IMR-90 (cell line): Measurements from ENCODE around the gene MMS19. TPM values are rescaled to one million over a fixed set of nuclear protein-coding genes. Genes with fewer than 3 reads are reported as not detected.

Source experiments
- microRNA-seq, 2 experiments: library from miRNA; stranded (forward) in 1 of 2; unstranded in 1 of 2; fragments of 10-50 nt in 1 of 2; fragments of <30 nt in 1 of 2; gene quantifications in 1 of 2; microRNA quantifications in 1 of 2; one replicate each; pipeline versions ENCODE3 to v1.1.0; 2013 to 2020; ENCODE audit not compliant: insufficient read depth in 1 of 2, insufficient read length in 1 of 2, unreplicated experiment in 1 of 2
- polyA plus RNA-seq, 3 experiments: library from polyadenylated mRNA; depleted of rRNA; stranded (reverse); fragments of >200 nt; gene quantifications; 2 replicates each; pipeline ENCODE4 v1.2.3, GENCODE V29; 2012; ENCODE audit warnings: low replicate concordance in 1 of 3
- small RNA-seq, 5 experiments: library from RNA; depleted of rRNA; stranded (forward); fragments of <200 nt; gene quantifications; one replicate each; pipeline ENCODE3, GENCODE V24; 2012
- total RNA-seq: library from RNA; depleted of rRNA; stranded (reverse); fragments of >200 nt; gene quantifications from 2 replicates; pipeline ENCODE4 v1.2.3, GENCODE V29; 2012; rRNA removed

Gene MMS19
- total and polyA plus RNA-seq, 2 of the 4 experiments (the other 2 are of a cell fraction): 70.1 to 72.7 TPM

Small RNAs within 50 kb of the gene (microRNA-seq; reads per million reads assigned to microRNA genes)
- not detected for gene RF00019 (ENCODE audit: insufficient read depth, insufficient read length)

Small RNAs within 50 kb of the gene (small RNA-seq; reads per million reads assigned to genes)
- 0 reads per million in 5 experiments for gene RF00019

Other genes starting within 250 kb of the MMS19 start
- gene ARHGAP19, start 205.8 kb downstream of the MMS19 start, total RNA-seq: 7.0 and 12.8 TPM in 2 replicates
- gene ARHGAP19, start 205.8 kb downstream of the MMS19 start, polyA plus RNA-seq (2012; rRNA removed): 5.5 and 6.3 TPM in 2 replicates
- 0.54 and 0.83 TPM in 2 replicates for gene FRAT1, start 179.2 kb downstream of the MMS19 start, total RNA-seq
- 0.89 and 0.92 TPM in 2 replicates for gene FRAT1, start 179.2 kb downstream of the MMS19 start, polyA plus RNA-seq (2012; rRNA removed)
- 2.5 and 2.8 TPM in 2 replicates for gene FRAT2, start 163.7 kb downstream of the MMS19 start, total RNA-seq
- 1.8 and 2.0 TPM in 2 replicates for gene FRAT2, start 163.7 kb downstream of the MMS19 start, polyA plus RNA-seq (2012; rRNA removed)
- gene RRP12, start 97.1 kb downstream of the MMS19 start, total RNA-seq: 21.5 and 22.2 TPM in 2 replicates
- 22.4 and 23.3 TPM in 2 replicates for gene RRP12, start 97.1 kb downstream of the MMS19 start, polyA plus RNA-seq (2012; rRNA removed)
- gene PGAM1, start 72.2 kb downstream of the MMS19 start, total RNA-seq: 716 and 841 TPM in 2 replicates
- 617 and 686 TPM in 2 replicates for gene PGAM1, start 72.2 kb downstream of the MMS19 start, polyA plus RNA-seq (2012; rRNA removed)
- gene EXOSC1, start 52.4 kb downstream of the MMS19 start, total RNA-seq: 47.2 and 51.6 TPM in 2 replicates
- 48.8 and 49.7 TPM in 2 replicates for gene EXOSC1, start 52.4 kb downstream of the MMS19 start, polyA plus RNA-seq (2012; rRNA removed)
- 51.7 and 64.0 TPM in 2 replicates for gene ZDHHC16, start 52.2 kb downstream of the MMS19 start, total RNA-seq
- gene ZDHHC16, start 52.2 kb downstream of the MMS19 start, polyA plus RNA-seq (2012; rRNA removed): 54.7 and 57.9 TPM in 2 replicates
- gene UBTD1, start 502 bp upstream of the MMS19 start, total RNA-seq: 21.9 TPM in 2 replicates
- gene UBTD1, start 502 bp upstream of the MMS19 start, polyA plus RNA-seq (2012; rRNA removed): 44.9 and 57.5 TPM in 2 replicates
- 0.28 and 0.36 TPM in 2 replicates for gene ANKRD2, start 74.4 kb upstream of the MMS19 start, total RNA-seq
- gene ANKRD2, start 74.4 kb upstream of the MMS19 start, polyA plus RNA-seq (2012; rRNA removed): 0.40 and 0.65 TPM in 2 replicates
- gene HOGA1, start 86.0 kb upstream of the MMS19 start, total RNA-seq: 0.36 and 0.56 TPM in 2 replicates
- gene HOGA1, start 86.0 kb upstream of the MMS19 start, polyA plus RNA-seq (2012; rRNA removed): 0.41 and 0.42 TPM in 2 replicates
- gene C10orf62, start 91.3 kb upstream of the MMS19 start, total RNA-seq: not detected in 2 replicates
- gene C10orf62, start 91.3 kb upstream of the MMS19 start, polyA plus RNA-seq (2012; rRNA removed): not detected in 2 replicates
- 3.2 and 3.3 TPM in 2 replicates for gene MORN4, start 135.1 kb upstream of the MMS19 start, total RNA-seq
- 8.4 and 10.1 TPM in 2 replicates for gene MORN4, start 135.1 kb upstream of the MMS19 start, polyA plus RNA-seq (2012; rRNA removed)
- 15.6 and 15.8 TPM in 2 replicates for gene PI4K2A, start 142.2 kb upstream of the MMS19 start, total RNA-seq
- gene PI4K2A, start 142.2 kb upstream of the MMS19 start, polyA plus RNA-seq (2012; rRNA removed): 25.3 and 27.3 TPM in 2 replicates
- gene AVPI1, start 188.8 kb upstream of the MMS19 start, total RNA-seq: 26.7 and 30.8 TPM in 2 replicates
- 29.8 and 33.6 TPM in 2 replicates for gene AVPI1, start 188.8 kb upstream of the MMS19 start, polyA plus RNA-seq (2012; rRNA removed)
- gene MARVELD1, start 215.3 kb upstream of the MMS19 start, total RNA-seq: 12.0 and 15.6 TPM in 2 replicates
- gene MARVELD1, start 215.3 kb upstream of the MMS19 start, polyA plus RNA-seq (2012; rRNA removed): 61.1 and 68.1 TPM in 2 replicates
- gene ZFYVE27, start 238.7 kb upstream of the MMS19 start, total RNA-seq: 12.8 and 13.1 TPM in 2 replicates
- gene ZFYVE27, start 238.7 kb upstream of the MMS19 start, polyA plus RNA-seq (2012; rRNA removed): 18.7 and 22.2 TPM in 2 replicates